DOHH2 (cell line): ENCODE results near the gene TTC34.

Experiments used
- H3F3A ChIP-seq: fragments of 200-600 bp; sonication (generic), shearing (Covaris generic); 2 replicates; pipeline ENCODE4 v1.6.0; 2016; ENCODE audit warnings: antibody characterized with exemption, mild to moderate bottlenecking; ENCODE audit not compliant: control insufficient read depth, insufficient read depth
- H3K27ac ChIP-seq: fragments of 200-600 bp; sonication (generic); 2 replicates; pipeline ENCODE4 v1.5.1; 2014; ENCODE audit warnings: low read depth, mild to moderate bottlenecking, low read length, moderate library complexity
- H3K27me3 ChIP-seq: fragments of 200-600 bp; sonication (generic); 2 replicates; pipeline ENCODE4 v1.6.1; 2014; ENCODE audit warnings: mild to moderate bottlenecking, low read length, mixed read lengths; ENCODE audit not compliant: control insufficient read depth
- H3K36me3 ChIP-seq: fragments of 200-600 bp; sonication (generic); 2 replicates; pipeline ENCODE4 v1.6.1; 2014; ENCODE audit warnings: mild to moderate bottlenecking, low read length, moderate library complexity, mixed read lengths; ENCODE audit not compliant: control insufficient read depth
- H3K4me1 ChIP-seq: fragments of 200-600 bp; sonication (generic); 2 replicates; pipeline ENCODE4 v1.6.1; 2014; ENCODE audit warnings: mild to moderate bottlenecking, low read length, mixed read lengths; ENCODE audit not compliant: control insufficient read depth
- H3K4me2 ChIP-seq: fragments of 200-600 bp; sonication (generic); 2 replicates; pipeline ENCODE4 v1.6.0; 2014; ENCODE audit warnings: mild to moderate bottlenecking, low read length, moderate library complexity
- H3K4me3 ChIP-seq: fragments of 200-600 bp; sonication (generic); 2 replicates; pipeline ENCODE4 v1.5.1; 2014; ENCODE audit warnings: mild to moderate bottlenecking, low read length, mixed read lengths
- H3K79me2 ChIP-seq: fragments of 200-600 bp; sonication (generic); 2 replicates; pipeline ENCODE4 v1.6.1; 2014; ENCODE audit warnings: mild to moderate bottlenecking, low read length, mixed read lengths; ENCODE audit not compliant: control insufficient read depth
- H3K9me2 ChIP-seq: fragments of 200-600 bp; sonication (generic); replicated peaks from 2 replicates; pipeline ENCODE4 v1.6.1; 2014; ENCODE audit warnings: mild to moderate bottlenecking, low read length, mixed read lengths; ENCODE audit not compliant: control insufficient read depth
- H3K9me3 ChIP-seq: fragments of 200-600 bp; sonication (generic); 2 replicates; pipeline ENCODE4 v1.6.1; 2014; ENCODE audit warnings: antibody characterized with exemption, low read length, mixed read lengths; ENCODE audit not compliant: control insufficient read depth, insufficient read depth
- H4K20me1 ChIP-seq: fragments of 200-600 bp; sonication (generic); 2 replicates; pipeline ENCODE4 v1.6.0; 2014; ENCODE audit warnings: low read depth, mild to moderate bottlenecking, antibody characterized with exemption, low read length, moderate library complexity; ENCODE audit not compliant: control insufficient read depth, insufficient read depth
- CTCF ChIP-seq: fragments of 200-600 bp; sonication (generic); IDR thresholded peaks from one replicate; pipeline ENCODE4 v1.5.1; 2014; ENCODE audit warnings: antibody characterized with exemption, mild to moderate bottlenecking, low read depth, low read length; ENCODE audit not compliant: poor library complexity, severe bottlenecking
- EZH2phosphoT487 ChIP-seq: fragments of 200-600 bp; sonication (generic); IDR thresholded peaks from 2 replicates; pipeline ENCODE4 v1.6.1; 2017; ENCODE audit warnings: borderline replicate concordance, mild to moderate bottlenecking, antibody characterized with exemption, low read length, moderate library complexity, mixed read lengths

TTC34 gene

GRCh38 chr1:2801535-2802291 lies at the start of gene TTC34:
TSS of gene TTC34 (minus strand) at chr1:2801693. CDS start at chr1:2800827, 866 bp downstream.
- no peak within 1 kb of the TSS for H3K27ac ChIP-seq
- H3K79me2 ChIP-seq = no peaks in the 10 kb centered on the region
- no peaks in the 10 kb centered on the region for H3K4me1 ChIP-seq
- no peaks in the 10 kb centered on the region for H3F3A ChIP-seq
- no peak within 1 kb of the TSS for H3K4me3 ChIP-seq
- TF ChIP-seq CTCF (peak; percentile 65), EZH2phosphoT487 (no peak)
- no peaks in the 10 kb centered on the region for H3K27me3 ChIP-seq
- no peaks in the 10 kb centered on the region for H3K36me3 ChIP-seq
- H3K9me2 ChIP-seq = no peaks in the 10 kb centered on the region
- H3K9me3 ChIP-seq = no peaks in the 10 kb centered on the region
- H4K20me1 ChIP-seq = no peaks in the 10 kb centered on the region
- no peak within 1 kb of the TSS for H3K4me2 ChIP-seq

GRCh38 chr1:2850502-2850901 lies 49.0 kb upstream of the TTC34 start:
- Histone ChIP-seq H3K9me2 (no peaks in the 10 kb centered on the region), H3K27ac (no peak overlapping the region), H3K4me3 (no peak overlapping the region), H3K27me3 (no peaks in the 10 kb centered on the region), H3K9me3 (no peaks in the 10 kb centered on the region), H4K20me1 (no peaks in the 10 kb centered on the region), H3K36me3 (no peaks in the 10 kb centered on the region), H3F3A (no peaks in the 10 kb centered on the region), H3K4me1 (no peaks in the 10 kb centered on the region), H3K79me2 (no peaks in the 10 kb centered on the region), H3K4me2 (no peak overlapping the region)
- TF ChIP-seq EZH2phosphoT487 (no peak), CTCF (no peak)

- H3K4me1 ChIP-seq = no peaks in the 10 kb centered on the region
- H3K79me2 ChIP-seq = no peaks in the 10 kb centered on the region
- TF ChIP-seq CTCF = no peak
- no peak for TF ChIP-seq EZH2phosphoT487
- no peaks in the 10 kb centered on the region for H3K9me3 ChIP-seq
- H3K27me3 ChIP-seq = no peaks in the 10 kb centered on the region
- H3K4me2 ChIP-seq = no peak overlapping the region
- no peaks in the 10 kb centered on the region for H3K36me3 ChIP-seq
- no peaks in the 10 kb centered on the region for H3K9me2 ChIP-seq
- H3F3A ChIP-seq = no peaks in the 10 kb centered on the region
- H3K27ac ChIP-seq = no peak overlapping the region
- no peaks in the 10 kb centered on the region for H4K20me1 ChIP-seq
- H3K4me3 ChIP-seq = no peak overlapping the region
Measured at GRCh38 chr1:2848006-2848670, 46.6 kb upstream of the TTC34 start.
